NCI-H187 (cell line): ENCODE data around the gene CXCL13.
"Not testable (repeated sequence)": the region's sequence is repeated elsewhere in the genome, so short reads cannot be mapped to it uniquely, and the experiment has no call there.

Experiments
- DNase-seq, 2 experiments: peaks; one replicate each; lab custom pipeline; 2025; lab: John Stamatoyannopoulos, UW

Gene CXCL13

DNA sequence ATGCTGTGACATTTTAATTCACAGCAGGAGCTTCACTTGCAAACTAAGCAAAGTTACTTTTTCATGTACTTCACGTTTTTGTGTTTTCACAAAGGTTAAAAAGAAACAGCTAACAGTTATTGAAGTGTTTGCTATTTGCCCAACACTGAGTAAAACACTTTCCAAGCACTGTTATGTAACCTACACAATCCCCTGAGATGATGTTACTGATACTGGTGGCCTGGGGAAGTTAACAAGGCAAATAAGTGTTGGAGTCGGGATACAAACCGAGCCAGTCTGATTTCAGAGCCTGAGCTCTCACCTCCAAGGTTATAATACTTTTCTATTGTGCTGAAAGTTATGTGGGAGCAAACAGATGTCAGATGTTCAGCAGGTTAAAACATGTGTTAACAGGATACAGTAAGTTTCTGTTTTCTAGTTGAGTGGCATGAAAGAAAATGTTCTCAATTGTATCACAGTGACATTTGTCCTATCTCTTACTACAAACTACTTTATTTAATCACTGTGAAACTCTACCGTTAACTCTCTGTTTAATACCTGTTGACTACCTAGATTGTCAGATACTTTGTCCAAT, 3.9 kb upstream of the CXCL13 start:
- DNase-seq, result no peak

DNA sequence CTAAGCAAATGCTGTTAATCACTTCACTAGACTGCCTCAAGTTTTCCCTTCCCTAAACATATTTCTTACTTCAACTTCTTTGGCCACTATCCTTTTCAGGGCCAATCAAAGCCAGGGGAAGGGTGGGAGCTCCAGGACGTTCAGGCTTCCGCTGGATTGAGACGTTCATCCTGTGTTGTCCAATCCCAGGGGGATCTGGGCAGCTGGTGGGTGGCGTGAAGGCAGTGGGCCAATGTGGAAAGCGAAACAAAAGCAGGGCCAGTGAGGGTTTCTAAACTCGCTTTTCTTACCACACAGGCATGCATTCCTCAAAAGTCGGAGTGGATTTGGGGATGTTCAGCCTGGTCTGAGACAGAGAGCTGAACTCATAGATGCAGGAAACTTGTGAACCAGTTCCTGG, 7.6 kb downstream of the CXCL13 start:
- no peak for DNase-seq

DNA sequence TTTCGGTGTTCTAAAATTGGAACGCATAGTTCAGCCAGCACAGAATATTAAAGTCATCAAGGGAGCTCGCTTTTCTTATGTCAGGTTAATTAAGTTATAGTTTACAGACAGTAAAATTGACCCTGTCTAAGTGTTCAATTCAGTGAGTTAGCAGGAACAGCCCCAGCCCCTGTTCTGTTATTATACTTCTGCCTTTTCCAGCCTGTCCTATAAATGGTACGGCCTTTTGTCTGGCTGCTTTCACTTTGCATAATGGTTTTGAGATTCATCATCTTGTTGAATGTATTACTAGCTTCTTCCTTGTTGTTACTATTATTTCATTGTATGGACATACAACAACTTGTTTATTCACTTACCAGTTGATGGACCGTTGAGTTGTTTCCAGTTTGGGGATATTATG, 9.5 kb downstream of the CXCL13 start:
- DNase-seq, result no peak

DNA sequence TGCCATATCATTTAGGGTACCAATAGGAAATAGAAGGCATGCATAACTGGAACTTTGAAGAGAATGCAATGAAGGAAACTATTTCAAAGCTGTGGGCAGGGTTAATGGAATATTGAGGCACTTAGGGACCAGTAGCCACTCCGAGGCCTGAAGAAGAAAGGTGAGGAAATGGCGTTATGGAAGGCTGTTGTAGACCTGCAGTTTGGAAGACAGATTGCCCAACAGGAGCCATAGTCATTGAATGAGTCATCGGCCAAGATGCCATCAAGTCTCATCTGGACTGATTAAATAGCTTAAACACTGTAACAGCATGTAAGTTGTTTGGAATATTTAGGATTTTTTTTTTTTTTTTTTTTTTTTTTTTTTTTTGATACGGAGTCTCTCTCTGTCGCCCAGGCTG, 11.6 kb downstream of the CXCL13 start:
- DNase-seq, result no peak

DNA sequence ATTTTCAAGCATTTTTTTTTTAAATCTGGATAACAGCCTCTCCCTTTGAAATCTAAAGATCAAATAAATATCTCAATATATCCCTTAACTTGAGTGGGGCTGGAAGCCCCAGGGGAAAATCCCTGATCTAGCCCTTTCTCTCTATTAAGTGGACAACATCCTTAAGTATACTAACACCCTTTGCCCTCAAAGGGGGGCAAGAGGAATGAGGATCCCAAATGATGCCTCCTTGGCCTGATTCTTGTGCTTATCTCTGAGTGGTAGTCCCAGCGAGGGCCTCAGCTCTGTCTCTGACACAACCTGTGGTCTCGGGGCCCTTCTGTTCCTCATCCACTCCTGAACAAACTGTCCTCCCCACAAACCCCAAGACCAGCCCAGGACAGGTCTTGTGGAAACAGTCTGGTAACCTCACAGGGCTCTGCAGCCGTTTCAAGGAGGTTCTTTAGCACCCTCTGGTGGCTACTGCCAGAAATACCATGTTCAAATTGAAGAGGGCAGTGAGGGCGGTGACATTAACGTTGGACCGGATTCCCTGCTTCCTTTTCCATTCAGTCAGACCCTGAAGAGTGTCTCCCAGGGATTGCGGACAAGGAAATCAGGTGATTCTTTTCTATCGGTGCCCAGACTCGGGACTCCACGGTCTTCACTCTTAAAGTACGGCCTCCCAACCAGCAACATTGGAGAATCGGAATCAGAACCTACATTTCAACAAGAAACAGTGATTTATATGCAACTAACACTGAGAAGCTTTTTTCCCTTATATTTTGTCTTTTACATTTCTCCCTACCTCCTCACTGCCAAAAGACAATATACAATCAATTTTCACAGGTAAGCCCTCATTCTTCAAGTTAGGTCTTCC, 13.0 kb downstream of the CXCL13 start:
- peak; percentile 28 to 69 for DNase-seq

DNA sequence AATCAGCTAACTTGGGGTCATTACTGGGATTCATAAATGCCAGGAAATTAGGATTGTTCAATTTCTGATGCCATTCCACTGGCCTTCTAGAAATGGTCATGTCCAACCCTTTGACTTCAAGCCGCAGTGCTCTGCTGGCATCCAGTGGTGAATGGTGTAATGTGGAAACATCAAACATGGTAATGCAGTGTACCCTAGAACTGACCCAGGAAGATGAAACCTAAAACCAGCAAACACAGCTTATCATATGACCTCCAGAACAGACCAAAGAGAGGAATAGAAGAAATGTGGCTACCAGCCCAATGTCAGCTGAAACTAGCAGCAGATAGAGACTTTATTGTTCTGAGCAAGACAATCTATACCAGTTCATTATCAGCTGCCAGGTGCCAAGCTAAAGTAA, 13.8 kb downstream of the CXCL13 start:
- no peak for DNase-seq

DNA sequence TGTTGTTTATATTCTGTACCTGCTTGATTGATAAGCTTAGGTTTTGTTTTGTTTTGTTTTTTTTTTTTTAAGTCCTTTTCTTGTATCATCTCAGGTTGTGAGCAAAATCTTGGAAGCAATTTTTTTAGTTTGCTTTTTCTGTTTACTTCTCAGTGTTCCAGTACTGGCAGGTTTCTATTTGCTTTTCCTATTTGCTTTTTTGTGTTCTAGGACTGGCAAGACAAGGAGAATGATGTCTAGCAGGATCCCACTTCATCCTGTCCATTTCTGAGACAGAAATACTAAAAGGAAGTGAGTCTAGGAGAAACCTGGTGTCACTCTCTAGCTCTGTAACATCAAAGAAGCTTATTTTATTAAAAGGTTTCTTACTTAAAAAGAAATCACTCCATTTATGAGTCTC, 15.6 kb downstream of the CXCL13 start:
- no peak for DNase-seq

DNA sequence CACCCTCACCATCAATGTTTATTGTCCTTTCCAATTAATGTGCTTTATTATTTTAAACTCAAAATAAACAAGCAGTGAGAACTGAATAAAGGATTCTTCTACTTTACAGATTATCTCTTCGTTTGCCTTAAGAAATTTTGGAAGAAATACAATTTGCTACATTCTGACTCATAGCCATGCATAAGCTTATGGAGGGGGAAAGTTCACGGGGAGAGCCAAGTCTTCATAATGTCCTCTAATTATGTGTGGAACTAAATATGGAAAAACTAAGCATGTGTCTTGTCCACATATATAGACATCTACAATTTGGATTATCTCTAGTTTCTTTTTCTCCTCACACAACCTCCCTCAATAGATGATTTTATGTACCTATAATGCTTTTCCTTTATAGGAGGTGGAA, 17.5 kb downstream of the CXCL13 start:
- DNase-seq, result no peak

DNA sequence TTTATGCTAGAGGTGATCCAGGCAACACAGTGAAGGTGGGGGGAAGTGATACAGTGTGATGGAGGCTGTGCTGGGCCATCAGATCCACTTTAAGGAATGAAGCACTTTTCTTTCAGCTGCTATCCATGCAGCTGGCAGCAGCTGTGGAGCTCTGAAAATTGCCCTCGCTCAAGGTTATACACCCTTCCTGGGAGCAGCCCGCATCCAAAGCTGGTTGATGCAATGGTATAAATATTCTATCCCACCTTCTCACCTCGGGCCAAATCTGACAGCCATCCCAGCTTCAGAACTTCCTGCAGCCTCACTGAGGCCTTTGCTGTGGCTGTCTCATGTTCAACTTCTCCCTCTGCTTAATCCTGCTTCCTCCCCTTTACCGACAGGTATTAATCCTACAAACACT, 18.6 kb downstream of the CXCL13 start:
- DNase-seq, result no peak

DNA sequence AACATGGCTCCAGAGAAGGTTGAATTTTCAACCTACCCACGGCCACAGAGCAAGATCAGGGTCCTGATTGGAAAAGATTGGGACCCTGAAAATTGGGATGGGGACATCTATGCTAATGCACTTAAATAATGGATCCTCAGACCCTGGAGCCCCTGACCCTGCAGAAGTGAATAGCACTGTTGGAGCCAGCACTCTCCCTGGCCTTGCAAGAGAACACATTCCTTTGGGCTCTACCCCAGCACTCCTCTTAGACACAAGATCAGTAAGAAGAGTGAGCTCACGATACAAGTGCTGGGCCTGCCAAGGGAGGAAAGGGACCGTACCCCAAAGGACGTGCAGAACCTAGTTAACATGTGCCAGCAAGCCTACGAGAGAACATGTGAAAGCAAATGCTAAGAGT, 19.9 kb downstream of the CXCL13 start:
- DNase-seq, result no peak

DNA sequence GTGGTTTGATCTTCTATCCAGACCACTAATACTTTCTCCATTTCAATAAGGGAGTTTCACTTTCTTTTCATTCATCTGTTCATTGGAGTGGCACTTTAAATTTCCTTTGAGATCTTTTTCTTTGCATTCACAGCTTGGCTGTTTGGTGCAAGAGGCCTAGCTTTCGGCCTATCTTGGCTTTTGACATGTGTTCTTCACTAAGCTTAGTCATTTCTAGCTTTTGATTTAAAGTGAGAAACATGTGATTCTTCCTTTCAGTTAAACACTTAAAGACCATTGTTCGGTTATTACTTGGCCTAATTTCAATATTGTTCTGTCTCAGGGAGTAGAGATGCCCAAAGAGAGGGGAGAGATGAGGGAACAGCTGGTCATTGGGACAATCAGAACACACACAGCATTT, 24.3 kb downstream of the CXCL13 start:
- no peak for DNase-seq

DNA sequence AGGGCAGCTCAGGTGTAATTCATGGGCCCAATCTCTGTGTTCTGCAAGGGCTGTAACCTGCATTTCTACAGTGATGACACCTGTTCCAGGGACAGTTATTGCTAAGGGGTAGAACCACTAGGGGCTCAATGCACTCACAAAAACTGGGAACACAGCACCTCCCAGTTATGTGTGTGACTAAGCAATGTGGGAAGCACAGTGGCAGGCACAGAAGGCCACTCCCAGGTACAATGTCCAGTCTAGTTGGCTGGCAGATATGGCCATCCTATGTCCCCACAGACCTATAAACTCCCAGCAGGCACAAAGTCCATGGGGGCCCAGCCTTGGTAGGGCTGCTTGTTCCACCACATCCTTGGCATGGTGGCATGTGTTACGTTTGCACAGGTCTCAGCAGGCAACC, 25.7 kb downstream of the CXCL13 start:
- DNase-seq, result no peak

DNA sequence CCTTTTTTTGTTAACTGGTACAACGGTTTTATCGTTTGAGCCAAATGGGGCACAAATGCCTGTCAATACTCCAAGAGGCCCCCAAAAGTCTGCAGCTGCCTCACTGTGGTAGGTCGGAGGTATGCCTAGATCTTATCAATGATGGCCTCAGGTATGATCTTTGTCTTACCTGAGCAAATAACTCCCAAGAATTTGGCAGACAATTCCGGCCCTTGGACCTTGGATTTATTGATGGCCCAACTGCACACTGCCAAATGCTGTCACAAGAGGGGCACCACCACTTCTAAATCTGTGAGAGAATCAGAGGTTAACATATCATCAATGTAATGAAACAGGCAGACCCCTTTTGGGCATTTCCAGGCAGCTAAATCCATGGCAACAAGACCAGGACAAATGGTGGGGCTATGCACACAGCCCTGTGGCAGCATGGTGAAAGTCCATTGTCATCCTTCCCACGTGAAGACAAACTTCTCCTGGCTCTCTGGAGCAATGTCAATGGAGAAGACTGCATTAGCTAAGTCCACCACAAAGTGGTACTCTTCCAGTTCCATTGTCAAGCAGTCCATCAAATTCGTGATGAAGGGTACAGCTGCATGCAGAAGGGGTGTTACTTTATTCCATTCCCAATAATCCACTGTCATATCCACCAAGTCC, 28.6 kb downstream of the CXCL13 start:
- no peak for DNase-seq

DNA sequence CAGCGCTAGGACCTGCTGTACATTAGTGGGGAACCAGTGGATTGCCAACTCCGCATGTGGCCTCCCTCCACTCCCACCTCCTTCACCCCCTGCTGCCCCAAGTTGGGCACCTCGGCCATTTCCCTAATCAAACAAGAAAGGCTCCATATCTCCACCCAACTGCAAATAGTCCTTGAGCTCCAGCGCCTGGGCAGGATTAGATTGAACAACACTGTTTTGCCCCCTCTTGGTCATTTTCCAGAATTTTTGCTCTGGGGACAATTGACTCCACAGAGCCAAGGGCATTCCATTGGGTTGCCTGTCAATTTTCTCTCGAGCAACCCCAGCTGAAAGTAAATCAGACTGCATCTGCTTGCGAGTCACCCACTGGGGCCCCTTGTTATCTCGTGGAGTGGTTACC, 29.6 kb downstream of the CXCL13 start:
- no peak for DNase-seq

DNA sequence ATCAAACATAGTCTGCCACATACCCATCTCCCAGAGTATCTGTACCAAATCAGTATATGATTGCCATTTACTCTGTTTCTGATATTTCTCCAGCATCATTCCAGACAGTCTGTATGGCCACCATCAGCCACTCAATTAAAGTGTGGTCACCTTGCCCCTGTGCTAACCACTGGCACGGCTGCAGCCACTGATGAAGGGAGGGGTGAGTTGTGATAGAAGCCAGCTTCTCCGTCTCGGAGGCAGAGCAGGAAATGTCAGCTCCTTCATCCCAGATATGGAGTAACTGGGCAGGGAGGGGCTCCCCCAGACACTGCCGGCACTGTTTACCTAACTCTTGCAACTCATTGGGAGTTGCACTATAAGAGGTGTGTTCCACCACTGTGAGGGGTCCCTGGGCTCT, 30.3 kb downstream of the CXCL13 start:
- no peak for DNase-seq

DNA sequence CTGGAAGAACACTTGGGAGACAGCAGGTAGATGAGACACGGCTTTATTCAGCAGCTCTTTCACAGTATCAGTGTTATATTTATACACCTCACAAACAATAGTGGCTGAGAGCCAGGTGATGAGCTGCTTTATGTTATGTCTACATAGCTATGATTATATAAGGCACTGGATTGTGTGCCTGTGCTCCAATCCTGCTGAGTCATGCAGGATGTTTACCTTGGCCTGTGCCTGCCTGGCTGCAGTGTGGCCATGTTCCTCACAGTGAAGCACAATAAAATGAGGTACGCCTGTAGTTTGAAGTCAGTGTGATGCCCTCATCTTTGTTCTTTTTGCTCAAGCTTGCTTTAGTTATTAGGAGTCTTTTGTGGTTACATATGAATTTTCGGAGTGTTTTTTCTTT, 31.3 kb downstream of the CXCL13 start:
- no peak for DNase-seq

DNA sequence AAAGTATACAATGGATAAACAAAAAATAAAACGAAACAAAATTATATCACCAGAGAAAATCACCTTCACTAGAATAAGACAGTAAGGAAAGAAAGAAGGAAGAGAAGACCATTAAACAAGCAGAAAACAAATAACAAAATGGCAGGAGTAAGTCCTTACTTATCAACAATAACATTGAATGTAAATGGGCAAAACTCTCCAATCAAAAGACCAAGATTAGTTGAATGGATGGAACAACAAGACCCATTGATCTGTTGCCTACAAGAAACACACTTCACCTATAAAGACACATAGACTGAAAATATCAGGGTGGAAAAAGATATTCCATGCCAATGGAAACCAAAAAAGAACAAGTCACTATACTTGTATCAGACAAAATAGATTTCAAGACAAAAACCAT, 38.4 kb downstream of the CXCL13 start:
- not testable (repeated sequence) for DNase-seq

DNA sequence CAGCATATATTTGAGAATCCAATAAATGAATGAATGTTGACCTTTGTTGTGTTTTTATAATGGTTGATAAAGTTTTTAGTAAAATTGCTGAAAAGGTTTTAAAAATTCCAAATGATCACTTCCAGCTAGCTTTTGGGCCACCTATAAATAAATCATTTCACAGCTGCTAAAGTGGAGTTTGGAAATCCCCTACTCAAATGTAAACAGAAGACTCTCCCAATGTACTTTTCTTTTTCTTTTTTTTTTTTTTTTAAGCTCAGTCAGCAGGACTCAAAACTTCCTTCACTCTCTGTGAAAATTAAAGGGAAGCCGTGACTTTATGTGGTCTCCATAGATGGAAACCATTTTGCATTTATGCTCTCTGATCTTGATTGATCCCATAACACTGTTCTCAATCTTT, 45.2 kb downstream of the CXCL13 start:
- DNase-seq, result no peak

DNA sequence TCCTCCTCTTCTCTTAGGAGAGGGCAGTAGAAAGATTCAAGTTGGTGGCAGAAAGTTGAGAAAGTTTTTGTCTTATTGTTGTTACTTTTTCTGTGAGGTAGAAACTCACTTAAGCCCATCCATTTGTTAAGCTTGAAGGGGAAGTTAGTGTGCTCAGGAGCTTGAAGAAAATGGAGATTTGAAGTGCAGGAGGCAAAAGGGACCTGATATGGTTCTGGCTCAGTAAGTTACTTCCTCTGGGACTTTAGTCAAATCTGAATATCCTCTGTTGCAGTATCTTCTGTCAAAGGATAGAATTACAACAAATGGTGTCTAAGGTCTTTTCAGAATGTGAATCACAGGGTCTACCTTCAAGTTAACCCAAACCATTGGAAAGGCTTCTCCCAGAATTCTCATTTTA, 46.2 kb downstream of the CXCL13 start:
- no peak for DNase-seq

DNA sequence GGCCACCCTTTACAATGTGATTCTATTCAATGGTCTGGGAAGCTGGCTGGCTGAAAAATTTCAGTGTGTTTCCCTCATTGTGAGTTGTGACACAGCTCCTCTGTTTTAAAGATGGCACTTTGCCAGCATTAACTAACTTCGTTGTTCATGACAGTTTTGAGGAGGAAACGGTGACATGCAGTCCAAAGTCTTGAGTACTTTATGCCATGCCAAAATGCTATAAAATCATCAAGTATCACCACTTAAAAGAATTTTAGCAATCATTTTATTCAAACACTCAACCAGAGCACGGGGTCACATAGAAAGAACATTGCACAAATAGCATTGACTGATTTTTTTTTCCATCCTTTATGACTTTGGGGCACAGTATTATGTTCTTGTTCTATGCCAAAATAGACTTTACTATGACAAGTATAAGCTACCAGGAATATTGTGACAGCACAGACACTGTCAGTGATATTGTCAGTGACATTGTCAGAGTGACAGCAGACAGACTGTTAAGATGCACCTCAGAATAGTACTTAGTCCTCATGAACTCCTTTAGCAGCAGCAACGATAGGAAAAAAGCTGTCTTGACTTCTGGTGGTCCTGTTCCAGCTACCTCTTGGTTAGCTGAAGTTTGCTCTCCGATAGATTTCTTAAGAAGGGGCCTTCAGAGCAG, 46.7 kb downstream of the CXCL13 start:
- no peak for DNase-seq

DNA sequence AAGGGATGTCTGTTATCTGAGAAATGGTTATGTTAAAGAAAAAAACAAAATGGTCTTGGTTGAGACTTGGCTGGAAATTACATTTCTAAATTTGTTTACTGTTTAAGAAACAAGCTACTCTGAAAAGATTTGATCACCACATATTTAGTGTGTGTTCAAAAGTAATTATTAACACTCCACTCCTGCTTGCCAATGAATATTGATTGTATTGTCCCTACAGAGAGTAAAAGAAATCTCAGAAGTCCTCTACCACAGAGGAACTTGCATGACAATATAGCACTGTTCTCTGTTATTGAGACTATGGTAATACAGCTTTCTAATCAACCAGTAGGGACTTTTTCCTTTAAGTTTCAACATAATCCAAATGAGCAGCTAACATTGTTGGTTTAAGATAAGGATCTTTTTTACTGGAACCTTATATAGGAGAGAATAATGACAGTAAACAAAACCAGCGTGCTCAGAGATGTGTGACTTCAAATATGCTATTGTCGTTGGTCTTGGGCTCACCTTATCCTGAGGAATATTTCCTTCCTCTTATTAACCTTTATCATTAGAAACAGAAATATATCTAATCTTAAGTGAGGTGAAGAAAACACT, 47.6 kb downstream of the CXCL13 start:
- DNase-seq, result no peak

DNA sequence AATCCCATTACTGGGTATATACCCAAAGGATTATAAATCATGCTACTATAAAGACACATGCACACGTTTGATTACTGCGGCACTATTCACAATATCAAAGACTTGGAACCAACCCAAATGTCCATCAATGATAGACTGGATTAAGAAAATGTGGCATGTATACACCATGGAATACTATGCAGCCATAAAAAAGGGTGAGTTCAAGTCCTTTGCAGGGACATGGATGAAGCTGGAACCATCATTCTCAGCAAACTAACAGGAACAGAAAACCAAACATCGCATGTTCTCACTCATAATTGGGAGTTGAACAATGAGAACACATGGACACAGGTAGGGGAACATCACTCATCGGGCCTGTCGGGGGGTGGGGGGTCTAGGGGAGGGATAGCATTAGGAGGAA, 54.7 kb downstream of the CXCL13 start:
- not testable (repeated sequence) for DNase-seq
